ENCODE measurements around the gene TJP1. TPM values are rescaled to one million over a fixed set of nuclear protein-coding genes. Genes with fewer than 3 reads are reported as not detected.

Gene TJP1
- polyA plus RNA-seq, 1 donor (not counting 4 experiments of a cell fraction or from before 2014, with no cell fraction given) = 54.7 TPM

- H4K20me1 ChIP-seq (ENCODE audit: control insufficient read depth, extremely low read depth, insufficient read depth, low read length) = peaks cover 20% of the 10 kb centered on the region
- no peak overlapping the region for H3K4me3 ChIP-seq (ENCODE audit: control insufficient read depth in 2 of 3, extremely low read depth in 1 of 3, insufficient read depth in 2 of 3, low read depth in 1 of 3, low read length in 3 of 3)
- peaks cover 0 to 3% of the 10 kb centered on the region in 2 experiments for H3K36me3 ChIP-seq (ENCODE audit: control insufficient read depth in 2 of 2, extremely low read depth in 1 of 2, insufficient read depth in 2 of 2, low read length in 2 of 2)
- H3K9me3 ChIP-seq (ENCODE audit: control insufficient read depth, low read depth, low read length) = no peaks in the 10 kb centered on the region
- no peak overlapping the region for H3K27ac ChIP-seq (ENCODE audit: control insufficient read depth, insufficient read depth, low read length)
- FAIRE-seq (peak; percentile 81), DNase-seq (ENCODE audit: low read depth, low spot score) (no peak)
- peaks cover 11% of the 10 kb centered on the region for H3K4me1 ChIP-seq (ENCODE audit: control insufficient read depth, extremely low read depth, insufficient read depth, low read length)
- H3K9me1 ChIP-seq (ENCODE audit: control insufficient read depth, extremely low read depth, insufficient read depth, low read length) = peaks cover 7% of the 10 kb centered on the region
- H2AFZ ChIP-seq (ENCODE audit: control insufficient read depth, low read length) = no peak overlapping the region
- peaks cover 95% of the 10 kb centered on the region for H3K79me2 ChIP-seq (ENCODE audit: control insufficient read depth, insufficient read depth, low read length)
- dilution Hi-C loops (cut with MboI; ENCODE audit: extremely low pct_ligation_motif_present, low sequenced_read_pairs) = no loop called here
- no peak overlapping the region for H3K4me2 ChIP-seq (ENCODE audit: control insufficient read depth, extremely low read depth, insufficient read depth, low read depth, low read length)
- H3K9ac ChIP-seq (ENCODE audit: control insufficient read depth, extremely low read depth, insufficient read depth, low read length) = no peak overlapping the region
- TF ChIP-seq CTCF (optimal IDR thresholded peaks at IDR 0.05 in 1 of 3, IDR thresholded peaks at IDR 0.05 in 1 of 3, conservative IDR thresholded peaks at IDR 0.05 in 1 of 3; ENCODE audit: extremely low read depth in 1 of 3, insufficient read depth in 2 of 3, low read length in 3 of 3) (no peak), EZH2 (IDR thresholded peaks at IDR 0.05; ENCODE audit: low read length) (no peak)
- no peaks in the 10 kb centered on the region for H3K27me3 ChIP-seq (ENCODE audit: control insufficient read depth, extremely low read depth, insufficient read depth, low read length)
Observed at GRCh38 chr15:29805708-29806104, 16.6 kb downstream of the TJP1 start.

- Histone ChIP-seq H3K9me3 (ENCODE audit: control insufficient read depth, low read depth, low read length) (no peaks in the 10 kb centered on the region), H3K4me3 (ENCODE audit: control insufficient read depth in 2 of 3, extremely low read depth in 1 of 3, insufficient read depth in 2 of 3, low read depth in 1 of 3, low read length in 3 of 3) (no peak overlapping the region), H2AFZ (ENCODE audit: control insufficient read depth, low read length) (no peak overlapping the region), H3K27me3 (ENCODE audit: control insufficient read depth, extremely low read depth, insufficient read depth, low read length) (no peaks in the 10 kb centered on the region), H3K27ac (ENCODE audit: control insufficient read depth, insufficient read depth, low read length) (no peak overlapping the region), H3K9me1 (ENCODE audit: control insufficient read depth, extremely low read depth, insufficient read depth, low read length) (peaks cover 3% of the 10 kb centered on the region), H3K4me1 (ENCODE audit: control insufficient read depth, extremely low read depth, insufficient read depth, low read length) (peaks cover 11% of the 10 kb centered on the region), H3K79me2 (ENCODE audit: control insufficient read depth, insufficient read depth, low read length) (peaks cover 95% of the 10 kb centered on the region), H3K4me2 (ENCODE audit: control insufficient read depth, extremely low read depth, insufficient read depth, low read depth, low read length) (no peak overlapping the region), H3K36me3 (ENCODE audit: control insufficient read depth in 2 of 2, extremely low read depth in 1 of 2, insufficient read depth in 2 of 2, low read length in 2 of 2) (no peaks in the 10 kb centered on the region), H3K9ac (ENCODE audit: control insufficient read depth, extremely low read depth, insufficient read depth, low read length) (no peak overlapping the region), H4K20me1 (ENCODE audit: control insufficient read depth, extremely low read depth, insufficient read depth, low read length) (peaks cover 20% of the 10 kb centered on the region)
- DNase-seq (ENCODE audit: low read depth, low spot score) (no peak), FAIRE-seq (peak; percentile 85)
- dilution Hi-C loops (cut with MboI; ENCODE audit: extremely low pct_ligation_motif_present, low sequenced_read_pairs) = no loop called here
- TF ChIP-seq EZH2 (IDR thresholded peaks at IDR 0.05; ENCODE audit: low read length) (no peak), CTCF (optimal IDR thresholded peaks at IDR 0.05 in 1 of 3, IDR thresholded peaks at IDR 0.05 in 1 of 3, conservative IDR thresholded peaks at IDR 0.05 in 1 of 3; ENCODE audit: extremely low read depth in 1 of 3, insufficient read depth in 2 of 3, low read length in 3 of 3) (no peak)
Observed at GRCh38 chr15:29805043-29805707, 17.1 kb downstream of the TJP1 start.
